DMS114 treated with DMSO at 0.1 percent for 48 hours (cell line): Measurements from ENCODE around the gene ADARB2.
"Not testable (repeated sequence)": the region's sequence is repeated elsewhere in the genome, so short reads cannot be mapped to it uniquely, and the experiment has no call there.

Source experiments
- DNase-seq: peaks from one replicate; lab custom pipeline; 2025; ENCODE audit not compliant: unreplicated experiment; lab: John Stamatoyannopoulos, UW

The ADARB2 gene

DNA sequence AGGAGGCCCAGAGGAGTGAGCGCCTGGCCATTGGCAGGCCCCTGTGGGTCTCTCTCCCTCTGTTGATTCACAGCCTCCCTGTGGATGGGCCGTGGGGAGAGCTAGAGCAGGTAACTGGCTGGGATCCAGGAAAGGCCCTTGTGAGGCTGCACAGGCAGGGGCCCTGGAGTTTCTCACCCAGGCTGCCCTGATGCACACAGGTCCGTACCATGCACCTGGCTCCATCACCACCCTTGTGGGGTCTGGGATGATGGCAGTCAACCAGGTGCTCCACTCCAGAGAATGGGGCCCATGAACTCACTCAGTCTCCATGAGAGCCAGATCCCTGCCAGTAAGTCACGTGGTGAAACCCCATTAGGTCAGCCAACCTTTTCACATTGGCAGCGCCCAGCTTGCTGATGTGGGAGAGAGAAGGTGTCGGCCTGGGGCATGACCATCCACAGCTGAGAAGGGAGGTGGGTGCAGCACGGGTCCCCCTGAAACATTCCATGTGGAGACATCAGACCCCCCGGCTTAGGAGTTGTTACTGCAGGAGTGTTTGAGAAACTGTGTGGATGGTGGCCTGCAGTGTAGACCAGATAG, 320.8 kb downstream of the ADARB2 start:
- DNase-seq, result no peak

DNA sequence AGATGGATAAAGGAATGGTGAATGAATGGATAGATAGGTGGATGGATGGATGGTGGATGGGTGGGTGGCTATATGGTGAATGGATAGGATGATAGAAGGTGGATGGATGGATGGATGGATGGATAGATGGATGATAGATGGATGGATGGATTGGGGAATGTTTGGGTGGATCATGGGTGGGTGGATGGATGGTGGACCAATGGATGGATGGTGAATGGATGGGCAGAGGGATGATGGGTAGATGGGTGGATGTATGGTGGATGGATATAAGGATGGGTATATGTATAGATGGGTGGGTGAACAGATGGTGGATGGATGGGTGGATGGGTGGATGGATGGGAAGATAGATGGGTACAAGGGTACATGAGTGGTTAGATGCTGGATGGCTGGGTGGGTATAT, 322.4 kb downstream of the ADARB2 start:
- DNase-seq, result no peak

DNA sequence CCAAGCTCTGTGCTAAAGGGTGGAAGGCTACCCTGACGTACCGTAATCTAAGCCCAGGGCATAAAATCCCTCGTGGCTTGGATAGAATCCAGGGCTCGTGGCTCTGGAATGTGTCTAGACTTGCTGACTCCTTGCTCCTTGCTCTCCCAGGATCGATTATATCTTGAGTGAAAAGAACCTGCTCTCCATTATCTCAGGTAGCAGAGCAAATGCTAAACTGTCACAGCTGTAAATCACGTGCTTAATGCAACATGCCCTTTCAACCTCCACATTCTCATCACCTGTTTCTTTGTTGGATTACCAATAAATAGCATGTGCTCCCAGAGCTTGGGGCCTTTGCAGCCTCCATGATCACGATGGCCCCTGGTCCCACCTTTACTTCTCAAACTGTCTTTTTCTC, 323.0 kb downstream of the ADARB2 start:
- not testable (repeated sequence) for DNase-seq

DNA sequence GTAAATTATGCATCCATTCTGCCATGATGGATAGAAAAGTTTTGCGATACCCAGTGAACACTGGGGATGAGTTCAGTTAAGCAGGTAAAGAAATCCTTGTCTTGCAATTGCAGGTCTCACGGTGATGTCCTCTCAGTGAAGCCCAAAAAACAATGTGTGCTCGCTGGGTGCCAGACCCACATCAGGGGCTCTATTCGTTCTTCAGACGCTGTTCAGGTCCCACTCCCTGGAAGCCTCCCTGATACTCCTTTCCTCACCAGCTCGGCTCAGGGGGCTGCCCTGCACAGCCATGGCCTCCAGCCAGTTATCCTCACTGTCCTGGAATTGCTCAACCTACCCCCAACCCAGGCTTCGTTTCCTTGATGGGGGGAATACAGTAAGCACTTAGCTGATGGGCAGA, 323.5 kb downstream of the ADARB2 start:
- no peak for DNase-seq

DNA sequence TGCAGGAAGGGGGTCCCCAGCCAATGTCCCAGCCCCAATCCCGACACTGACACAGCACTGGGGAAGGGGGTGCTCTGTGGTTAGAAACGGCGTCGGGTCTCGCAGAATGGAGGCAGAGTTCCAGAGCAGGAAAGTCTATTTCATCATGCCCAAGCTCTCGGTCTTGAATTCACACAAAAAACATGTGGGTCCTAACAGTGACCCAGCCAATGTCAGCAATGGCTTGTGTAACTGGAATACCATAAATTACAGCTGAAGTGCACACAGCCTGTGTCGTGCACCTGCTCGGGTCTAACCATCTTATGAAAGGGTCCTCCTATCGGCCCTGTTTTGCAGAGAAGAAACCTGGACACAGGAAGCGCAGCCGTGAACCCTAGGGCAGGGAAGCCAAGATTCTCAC, 324.1 kb downstream of the ADARB2 start:
- no peak for DNase-seq

DNA sequence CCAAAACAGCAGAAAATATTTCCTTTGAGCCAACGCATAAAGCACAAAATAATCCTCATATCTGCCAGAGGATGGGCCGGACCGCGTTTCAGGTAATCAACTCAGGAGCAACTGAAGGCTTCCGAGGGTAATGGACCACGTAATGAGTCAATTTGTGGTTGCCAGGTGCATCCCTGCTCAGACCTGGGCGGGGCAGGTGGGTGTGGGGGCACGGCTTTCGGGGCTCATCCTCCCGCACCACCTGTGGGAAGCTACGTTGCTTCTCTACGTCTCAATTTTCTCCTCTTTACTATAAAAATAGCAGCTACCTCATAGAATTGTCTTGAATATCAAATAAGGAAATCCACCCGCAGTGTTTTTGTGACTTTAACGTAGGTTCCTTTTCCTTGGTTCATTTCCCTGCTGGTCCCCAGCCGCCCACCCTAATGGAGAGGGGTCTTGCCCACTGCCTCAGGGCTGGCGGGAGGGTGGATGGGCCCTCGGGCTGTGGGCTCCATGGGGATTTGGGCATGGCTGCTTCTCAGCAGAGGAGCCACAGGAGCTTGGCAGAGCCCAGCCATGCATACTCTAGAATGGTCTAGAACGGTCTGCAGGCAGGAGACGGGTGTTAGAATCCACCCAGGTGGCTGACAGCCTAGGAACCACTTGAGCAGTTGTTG, 324.7 kb downstream of the ADARB2 start:
- no peak for DNase-seq

DNA sequence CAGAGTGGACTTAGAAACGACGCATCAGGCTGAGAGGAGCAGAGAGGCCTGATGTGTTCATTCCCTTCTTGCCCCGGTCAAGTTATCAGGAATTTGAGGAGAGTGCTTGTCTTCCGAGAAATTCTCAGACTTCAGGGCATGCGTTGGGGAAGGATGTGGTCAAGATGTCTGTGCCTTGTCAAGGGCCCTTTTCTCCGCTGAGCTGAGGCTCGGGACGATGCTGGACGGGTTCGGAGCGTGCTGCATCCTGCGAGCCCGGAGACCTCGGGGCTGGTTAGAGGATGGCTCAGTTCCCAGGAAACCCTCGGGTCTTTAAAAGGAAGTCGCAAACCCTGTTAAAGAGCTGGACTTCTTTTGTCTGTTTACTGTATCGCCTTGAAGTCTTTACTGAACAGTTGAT, 325.4 kb downstream of the ADARB2 start:
- DNase-seq, result no peak

DNA sequence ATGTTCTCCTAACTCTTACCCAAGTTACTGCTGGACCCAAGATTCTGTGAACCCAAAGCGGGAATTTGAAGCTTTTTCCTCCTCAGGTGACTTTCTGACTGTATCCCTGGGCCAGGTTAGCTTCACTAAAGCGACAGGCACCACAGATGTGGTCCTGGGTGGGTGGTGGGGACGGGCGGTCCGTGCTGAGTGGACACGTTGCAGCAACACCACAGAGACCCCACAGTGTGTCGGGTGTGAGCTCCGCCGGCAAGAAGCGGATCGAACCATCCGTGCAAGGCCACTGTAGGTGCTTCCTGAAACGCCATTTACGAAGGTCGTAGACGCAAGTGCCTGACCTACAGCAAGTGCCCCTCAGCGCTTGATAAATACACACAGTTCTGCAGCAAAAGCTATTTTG, 325.9 kb downstream of the ADARB2 start:
- DNase-seq, result no peak

DNA sequence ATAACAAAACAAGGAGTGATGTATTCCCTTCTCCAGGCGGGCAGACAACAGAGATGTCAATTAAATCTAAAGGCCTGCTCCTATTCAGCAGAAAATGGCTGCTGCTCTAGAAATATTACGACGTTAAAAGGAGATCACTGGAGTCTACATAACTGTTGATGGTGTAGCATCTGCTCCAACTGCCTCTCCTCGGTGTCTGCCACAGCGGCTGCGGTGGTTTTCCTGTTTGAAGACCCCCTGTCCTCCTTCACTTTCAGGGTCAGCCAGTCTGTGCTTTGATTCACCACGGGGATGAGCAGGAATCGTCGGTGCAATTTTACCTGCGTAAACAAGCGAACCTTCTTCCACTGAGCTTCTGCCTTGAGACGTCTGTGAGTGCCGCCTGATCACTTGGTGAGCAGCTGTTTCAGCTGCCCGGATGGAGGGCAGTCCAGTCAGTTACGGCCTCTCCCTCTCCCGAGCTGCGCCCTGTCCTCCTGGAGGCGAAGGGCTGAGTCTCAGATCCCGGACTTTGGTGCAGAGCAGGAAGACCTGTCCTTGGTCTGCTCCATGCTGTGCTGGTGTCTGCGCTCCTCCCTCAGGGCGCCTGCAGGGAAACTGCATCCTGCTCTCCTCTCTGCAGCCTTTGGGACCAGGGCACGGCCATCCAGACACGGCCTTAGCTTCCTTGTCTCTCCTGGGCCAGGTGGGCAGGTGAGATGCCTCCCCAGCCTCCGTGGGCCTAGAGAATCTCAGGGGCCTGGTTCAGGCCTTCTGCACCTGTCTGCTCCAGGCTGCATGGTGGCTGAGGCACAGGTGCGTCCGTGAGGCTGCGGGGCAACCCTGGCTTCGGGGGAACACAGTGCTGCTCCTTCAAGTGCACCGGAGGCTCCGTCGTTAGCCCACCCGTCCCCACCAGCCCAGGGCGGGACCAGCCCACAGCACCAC, 326.6 kb downstream of the ADARB2 start:
- no peak for DNase-seq

DNA sequence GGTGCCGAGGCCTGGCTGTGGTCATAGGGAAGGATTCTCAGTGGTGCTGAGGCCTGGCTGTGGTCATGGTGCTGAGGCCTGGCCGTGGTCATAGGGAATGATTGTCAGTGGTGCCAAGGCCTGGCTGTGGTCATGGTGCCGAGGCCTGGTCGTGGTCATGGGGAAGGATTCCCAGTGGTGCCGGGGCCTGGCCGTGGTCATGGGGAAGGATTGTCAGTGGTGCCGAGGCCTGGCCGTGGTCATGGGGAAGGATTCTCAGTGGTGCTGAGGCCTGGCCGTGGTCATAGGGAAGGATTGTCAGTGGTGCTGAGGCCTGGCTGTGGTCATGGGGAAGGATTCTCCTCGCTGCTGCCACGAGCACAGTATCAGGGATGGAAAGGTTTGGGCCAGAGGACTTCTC, 327.3 kb downstream of the ADARB2 start:
- no peak for DNase-seq

DNA sequence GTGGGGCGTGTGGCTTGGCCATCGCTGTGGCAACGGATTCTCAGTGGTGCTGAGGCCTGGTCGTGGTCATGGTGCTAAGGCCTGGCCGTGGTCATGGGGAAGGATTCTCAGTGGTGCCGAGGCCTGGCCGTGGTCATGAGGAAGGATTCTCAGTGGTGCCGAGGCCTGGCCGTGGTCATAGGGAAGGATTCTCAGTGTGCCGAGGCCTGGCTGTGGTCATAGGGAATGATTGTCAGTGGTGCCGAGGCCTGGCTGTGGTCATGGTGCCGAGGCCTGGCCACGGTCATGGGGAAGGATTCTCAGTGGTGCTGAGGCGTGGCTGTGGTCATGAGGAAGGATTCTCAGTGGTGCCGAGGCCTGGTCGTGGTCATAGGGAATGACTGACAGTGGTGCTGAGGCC, 327.9 kb downstream of the ADARB2 start:
- no peak for DNase-seq

DNA sequence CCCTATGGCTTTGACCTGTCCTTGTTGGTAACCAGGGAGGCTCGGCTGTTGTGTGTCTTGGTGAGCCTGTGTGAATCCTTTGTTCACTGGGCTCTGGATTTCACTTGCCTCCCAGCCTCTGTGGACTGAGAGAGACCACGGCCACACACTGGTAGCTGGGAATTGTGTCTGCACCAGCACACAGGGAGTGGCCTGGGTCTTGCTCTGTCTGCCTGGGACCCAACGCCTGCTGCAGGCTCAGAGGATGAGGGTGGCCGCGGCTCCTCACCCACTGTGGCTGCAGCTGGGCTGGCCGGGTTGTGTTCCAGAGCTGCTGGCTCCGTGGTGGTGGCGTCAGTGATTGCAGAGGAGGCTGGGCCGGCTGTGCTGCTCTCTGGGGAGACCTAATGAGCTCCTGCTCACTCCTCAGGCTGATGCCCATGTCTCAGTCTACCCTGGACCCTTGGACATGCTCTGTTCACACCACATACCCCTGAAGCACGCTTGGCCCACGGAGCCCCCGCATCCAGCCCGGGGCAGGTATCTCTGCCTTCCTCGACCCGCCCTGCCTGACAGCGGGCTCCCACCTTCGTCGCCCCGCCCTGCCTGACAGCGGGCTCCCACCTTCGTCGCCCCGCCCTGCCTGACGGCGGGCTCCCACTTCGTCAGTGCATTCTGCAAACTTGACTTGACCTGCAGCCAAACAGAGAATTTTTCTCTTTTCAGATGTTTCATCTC, 328.5 kb downstream of the ADARB2 start:
- no peak for DNase-seq

DNA sequence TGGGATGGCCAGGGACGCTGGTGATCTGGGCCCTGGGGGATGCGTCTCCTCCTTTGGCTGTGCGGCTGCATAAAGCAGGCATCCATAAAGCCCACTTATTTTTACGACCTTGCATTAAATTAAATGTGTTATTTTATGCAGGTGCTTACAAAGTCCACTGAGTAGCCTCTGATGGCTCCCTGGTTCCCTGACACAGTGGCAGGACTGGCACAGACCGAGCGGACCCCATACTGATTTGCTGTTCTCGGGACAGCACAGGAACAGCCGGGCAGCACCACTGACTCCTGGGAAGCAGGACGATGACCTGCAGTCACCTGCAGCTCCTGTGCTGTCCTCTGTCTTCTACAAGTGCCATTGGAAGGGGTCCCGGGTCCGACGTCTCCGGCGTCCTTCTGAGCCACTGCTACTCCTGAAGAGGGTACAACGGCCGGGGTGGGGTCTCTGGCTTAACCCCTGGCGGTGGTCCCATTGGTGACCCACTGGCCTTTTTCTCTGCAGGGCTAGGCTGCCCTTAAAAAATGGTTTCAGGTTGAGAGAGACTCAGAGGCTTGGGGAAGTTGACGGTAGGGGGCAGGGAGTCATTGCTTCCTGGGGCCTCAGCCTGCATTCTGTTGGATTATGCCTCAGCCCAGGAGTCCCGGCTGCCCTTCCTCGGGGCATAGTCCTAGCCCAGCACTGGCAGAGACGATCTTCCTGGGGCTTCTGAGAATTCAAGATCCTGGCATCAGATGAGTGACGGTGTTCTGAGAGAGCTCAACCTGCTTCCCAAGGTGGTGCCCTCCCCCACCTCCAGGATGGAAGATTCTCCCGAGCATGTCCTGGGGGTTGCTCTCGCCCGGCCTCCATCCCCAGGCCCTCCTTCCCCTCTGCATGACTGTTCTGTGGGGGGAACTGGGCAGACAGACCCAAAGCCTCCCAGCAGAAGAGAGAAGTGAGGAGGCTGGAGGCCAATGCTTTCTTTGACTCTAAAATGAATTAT, 330.1 kb downstream of the ADARB2 start:
- DNase-seq, result no peak

DNA sequence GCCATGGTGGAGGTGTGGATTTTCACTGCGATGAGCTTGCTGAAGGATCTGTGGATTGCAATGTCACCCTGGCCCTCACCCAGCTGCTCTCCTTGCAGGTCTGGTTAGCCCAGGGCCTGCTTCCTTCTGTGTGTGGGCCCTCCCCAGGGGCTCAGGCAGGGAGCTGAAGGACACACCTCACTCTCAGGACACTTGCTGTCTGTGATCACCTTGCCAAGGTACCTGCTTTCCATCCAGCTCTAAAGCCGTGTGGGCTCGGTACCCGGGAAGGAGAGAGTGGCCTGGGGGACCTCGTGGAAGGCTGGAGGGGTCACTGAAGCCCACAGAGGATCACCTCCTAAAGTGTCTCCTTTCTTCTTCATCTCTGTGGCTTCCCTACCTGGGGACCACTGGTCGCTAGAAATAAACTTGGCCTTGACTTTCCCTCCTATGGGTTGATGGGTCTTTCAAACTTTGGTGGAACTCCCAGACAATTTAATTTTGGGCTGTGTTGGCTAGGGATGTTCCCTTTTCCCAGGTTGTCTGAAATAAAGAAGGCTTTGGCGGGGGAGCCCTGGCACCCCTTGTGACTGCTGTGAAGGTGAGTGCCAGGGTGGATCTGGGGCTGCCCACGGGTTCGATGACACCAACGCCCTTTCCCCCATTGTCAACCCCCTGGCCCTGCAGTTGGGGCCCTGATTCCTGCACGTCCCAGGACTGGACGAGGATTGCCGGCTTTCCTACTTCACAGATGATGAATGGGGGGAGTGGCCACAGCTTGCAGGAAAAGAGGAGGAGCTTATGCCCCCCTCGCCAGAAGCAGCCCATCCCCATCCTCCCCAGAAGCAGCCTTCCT, 331.0 kb downstream of the ADARB2 start:
- DNase-seq, result no peak

DNA sequence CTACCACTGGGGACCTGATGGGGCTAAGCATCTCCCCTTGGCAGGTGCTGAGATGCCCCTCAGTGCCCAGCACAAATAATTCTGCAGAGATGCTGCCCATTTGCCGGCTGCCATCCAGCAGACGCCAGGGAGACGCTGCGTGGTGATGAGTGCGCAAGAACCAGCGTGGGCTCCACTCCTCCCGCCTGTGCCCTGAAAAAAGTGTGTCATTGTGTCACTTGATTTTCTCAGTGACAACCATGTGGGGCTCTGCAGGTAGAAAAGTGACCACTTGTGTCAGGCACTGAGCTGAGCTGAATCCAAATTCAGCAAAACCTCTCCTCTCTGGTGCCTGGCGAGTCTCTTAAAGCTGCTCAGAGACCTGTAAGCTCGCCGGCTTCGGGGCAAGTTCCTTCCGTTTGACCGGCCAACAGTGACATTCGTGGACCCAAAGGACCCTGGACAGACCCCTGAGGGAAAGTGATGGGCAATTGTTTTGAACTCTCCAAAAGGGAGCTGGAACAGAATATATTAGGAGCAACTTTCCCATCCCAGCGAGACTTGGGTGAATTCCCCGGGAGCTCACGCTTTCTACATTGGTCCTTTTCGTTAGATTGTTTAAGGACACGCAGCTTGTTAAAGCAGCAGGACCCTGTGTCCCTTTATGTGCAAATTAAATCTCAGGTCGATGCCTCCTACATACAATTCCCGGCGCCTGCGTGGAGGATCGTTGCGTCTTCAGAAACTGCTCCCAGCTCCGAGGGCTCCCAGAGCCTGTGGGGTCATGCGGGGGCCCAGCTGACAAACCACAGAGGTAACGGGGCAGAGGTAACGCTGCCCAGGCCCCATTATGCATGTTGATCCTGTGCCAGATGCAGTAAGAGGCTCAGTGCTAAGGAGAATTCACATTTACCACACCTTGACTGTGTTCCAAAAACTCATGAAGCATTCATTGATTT, 332.7 kb downstream of the ADARB2 start:
- DNase-seq, result no peak

DNA sequence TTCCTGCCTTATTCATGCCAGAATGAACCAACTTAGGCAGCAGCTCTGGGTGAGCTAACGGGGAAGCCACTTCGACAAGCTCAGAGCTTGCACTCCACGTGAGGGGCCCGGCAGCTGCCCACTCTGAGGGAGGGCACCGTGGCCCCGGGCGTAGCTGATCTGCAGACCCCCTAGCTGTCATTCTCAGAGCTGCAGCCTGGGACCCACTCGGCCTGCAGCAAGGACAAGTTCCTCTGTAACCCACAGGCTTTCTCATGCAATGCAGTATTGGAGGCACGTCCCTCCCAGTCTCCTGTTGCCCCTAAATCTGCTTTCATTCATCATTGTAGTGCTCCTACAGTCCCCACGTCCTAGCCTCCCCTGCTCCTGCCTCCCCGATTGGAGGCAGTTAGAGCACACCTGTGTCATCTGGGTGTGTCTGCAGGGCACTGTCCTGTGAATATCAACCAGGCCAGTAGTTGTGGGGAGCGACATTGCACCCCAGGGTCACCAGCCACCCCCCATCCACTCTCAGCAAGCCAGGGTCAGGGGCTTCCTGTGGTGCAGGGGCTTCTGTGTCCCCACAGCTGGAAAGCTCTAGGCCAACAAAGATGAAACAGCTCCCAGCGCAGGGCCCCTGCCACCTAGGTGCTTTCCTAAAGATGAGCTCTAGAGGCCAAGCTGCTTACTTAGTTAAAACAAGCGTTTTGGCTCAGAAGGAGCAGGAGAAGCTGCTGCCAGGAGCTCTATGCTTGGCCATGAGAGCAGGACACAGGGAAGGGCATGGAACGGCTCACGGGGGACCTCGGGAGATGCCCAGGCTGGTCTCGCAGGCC, 333.6 kb downstream of the ADARB2 start:
- DNase-seq, result no peak

DNA sequence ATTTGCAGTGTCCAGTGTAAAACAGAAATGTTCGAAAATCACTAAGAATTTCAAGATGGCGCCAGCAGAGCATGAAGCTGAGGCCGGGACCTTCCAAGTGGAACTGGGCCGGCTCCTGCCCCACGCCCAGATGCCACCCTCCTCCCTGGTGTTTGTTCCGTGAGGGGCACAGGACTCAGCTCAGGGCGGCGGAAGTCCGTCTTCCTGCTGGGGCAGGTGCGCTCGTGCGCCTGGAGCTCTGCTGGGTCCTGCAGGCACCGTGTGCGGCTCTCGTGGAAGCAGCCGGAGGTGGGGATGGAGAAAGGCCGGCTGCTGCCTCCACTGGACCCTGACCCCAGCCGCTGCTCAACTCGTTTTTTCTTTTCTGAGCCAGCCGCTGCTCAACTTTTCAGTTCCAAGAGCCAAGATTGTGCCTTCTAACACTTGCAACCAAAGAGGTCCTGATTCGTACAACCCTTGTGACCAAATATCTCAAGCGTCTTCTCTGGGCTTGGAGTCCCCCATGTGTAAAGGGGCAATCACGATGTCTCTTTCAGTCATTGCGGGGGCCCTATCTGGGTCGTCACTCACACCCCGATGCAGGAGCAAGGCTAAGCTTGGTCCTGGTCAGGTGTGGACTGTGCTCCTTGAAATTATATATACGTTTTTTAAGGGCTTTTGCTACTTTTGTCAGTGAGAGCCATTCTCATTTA, 334.4 kb downstream of the ADARB2 start:
- no peak for DNase-seq
